CD4-positive, alpha-beta T cell treated with Interleukin-17A for 4 hours (primary cell): ENCODE data around the gene POPDC2.

Experiments used
- DNase-seq: peaks from one replicate; pipeline ENCODE4 v3.0.0-alpha.2; 2020; ENCODE audit warnings: mixed read lengths

POPDC2 gene

GRCh38 chr3:119669906-119670570 is 9.6 kb upstream of the POPDC2 start:
- DNase-seq: no peak

- DNase-seq: no peak
Measured at GRCh38 chr3:119665954-119666559, 5.7 kb upstream of the POPDC2 start.

GRCh38 chr3:119664850-119665379 is 4.5 kb upstream of the POPDC2 start:
- DNase-seq: no peak

- DNase-seq: no peak
Measured at GRCh38 chr3:119664370-119664769, 4.0 kb upstream of the POPDC2 start.

GRCh38 chr3:119663885-119664284 is 3.5 kb upstream of the POPDC2 start:
- no peak for DNase-seq

GRCh38 chr3:119662604-119663373 is 2.4 kb upstream of the POPDC2 start:
- DNase-seq: no peak

- no peak for DNase-seq
Measured at GRCh38 chr3:119659606-119660291, 640 bp downstream of the POPDC2 start.

GRCh38 chr3:119658994-119659393 is 1.4 kb downstream of the POPDC2 start:
- no peak for DNase-seq

- DNase-seq: no peak
Measured at GRCh38 chr3:119657887-119658702, 2.3 kb downstream of the POPDC2 start.

GRCh38 chr3:119653876-119654275 is 6.5 kb downstream of the POPDC2 start:
- no peak for DNase-seq

- no peak for DNase-seq
Measured at GRCh38 chr3:119652306-119653033, 7.9 kb downstream of the POPDC2 start.

- DNase-seq: no peak
Measured at GRCh38 chr3:119649761-119650160, 10.6 kb downstream of the POPDC2 start.

- DNase-seq: no peak
Measured at GRCh38 chr3:119647843-119648575, 12.4 kb downstream of the POPDC2 start.

GRCh38 chr3:119647171-119647570 is 13.2 kb downstream of the POPDC2 start:
- DNase-seq: no peak

- DNase-seq: no peak
Measured at GRCh38 chr3:119645813-119646212, 14.6 kb downstream of the POPDC2 start.

- DNase-seq: no peak
Measured at GRCh38 chr3:119644481-119644880, 15.9 kb downstream of the POPDC2 start.

- DNase-seq: no peak
Measured at GRCh38 chr3:119643528-119643927, 16.9 kb downstream of the POPDC2 start.

- DNase-seq: no peak
Measured at GRCh38 chr3:119642746-119643473, 17.5 kb downstream of the POPDC2 start.

GRCh38 chr3:119641416-119641815 is 19.0 kb downstream of the POPDC2 start:
- DNase-seq: no peak
